Activated T-cell treated with anti-CD3 and anti-CD28 coated beads, Interleukin-2, amount 50 U/mL, for 1 hour (primary cell): ENCODE results near the gene RPL22.

Experiments
- DNase-seq: peaks from one replicate; pipeline ENCODE4 v3.0.0-alpha.2; 2020

Gene RPL22

DNA sequence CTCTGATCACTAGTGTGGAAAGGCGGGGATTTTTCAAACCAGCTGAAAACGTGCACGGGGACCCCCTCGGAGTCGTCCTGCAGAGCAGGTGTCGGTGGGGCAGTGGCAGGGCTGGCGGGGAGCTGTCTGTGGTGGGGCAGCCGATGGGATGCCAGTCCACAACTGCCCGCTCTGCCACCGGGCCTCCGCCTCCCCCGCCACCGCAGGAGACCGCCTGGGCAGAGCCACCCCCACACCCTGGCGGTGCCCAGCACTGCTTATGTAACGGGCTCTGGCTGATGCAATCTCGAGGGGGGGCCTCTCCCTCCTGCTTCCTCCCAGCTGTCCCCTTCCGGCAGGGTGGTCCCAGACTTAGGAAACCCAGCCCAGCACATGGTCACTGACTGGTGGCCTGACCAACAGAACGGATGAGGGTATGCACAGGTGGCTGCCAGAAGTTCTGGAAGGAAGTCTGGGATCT lies 28.6 kb downstream of the RPL22 start:
- no peak for DNase-seq

DNA sequence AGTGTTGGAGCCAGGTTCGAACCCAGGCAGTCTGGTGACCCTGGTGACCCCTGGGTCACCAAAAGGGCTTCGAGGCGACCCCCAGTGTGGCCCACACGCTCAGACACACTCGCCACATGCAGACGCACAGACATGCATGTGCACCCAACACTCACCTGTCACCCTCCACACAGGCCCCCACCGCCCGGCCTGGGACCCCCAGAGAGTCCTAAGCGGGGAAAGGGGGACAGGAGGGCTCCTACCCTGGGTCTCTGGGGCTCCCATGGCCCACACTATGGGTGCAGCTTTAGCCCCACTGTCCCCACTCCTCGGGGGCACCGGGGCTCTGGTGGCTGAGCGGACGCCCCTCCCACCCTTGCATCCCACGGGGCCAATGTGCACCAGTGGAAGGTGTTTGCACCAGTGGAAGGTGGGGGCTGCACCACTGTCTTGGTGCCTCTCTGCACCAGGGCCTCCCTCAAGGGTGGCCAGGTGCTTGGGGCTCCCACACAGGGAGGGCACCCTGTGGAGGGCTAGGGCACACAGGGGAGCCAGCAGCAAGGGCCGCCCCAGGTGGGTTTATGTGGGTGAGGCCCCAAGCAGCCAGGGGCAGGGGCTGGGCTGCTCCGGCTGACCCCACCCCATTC lies 29.2 kb downstream of the RPL22 start:
- DNase-seq: no peak

DNA sequence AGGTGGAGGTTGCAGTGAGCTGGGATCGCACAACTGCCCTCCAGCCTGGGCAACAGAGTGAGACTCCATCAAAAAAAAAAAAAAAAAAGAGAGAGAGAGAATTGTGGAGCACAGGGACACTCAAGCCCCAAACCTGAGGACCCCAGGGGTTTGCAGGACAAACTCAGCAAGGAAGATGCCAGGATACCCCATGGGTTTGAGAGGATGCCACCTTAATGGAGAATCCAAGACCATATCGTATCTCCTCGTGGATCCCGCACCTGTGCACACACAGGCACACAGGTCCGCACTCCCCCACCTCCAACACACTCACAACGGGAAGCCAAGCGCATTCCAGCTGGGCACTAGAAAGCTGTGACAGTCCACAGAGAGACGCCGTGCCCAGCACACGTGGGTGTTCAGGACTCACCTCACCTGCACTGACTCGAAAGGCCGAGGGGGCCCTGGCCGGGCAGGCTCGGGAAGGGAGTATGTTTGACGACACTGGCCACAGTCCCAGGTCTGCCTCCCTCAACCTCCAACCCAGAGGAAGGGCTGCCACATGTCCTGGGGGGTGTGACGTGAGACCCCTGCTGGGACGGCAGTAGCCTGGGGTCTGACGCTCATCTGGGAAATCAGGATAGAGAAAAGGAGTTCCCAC lies 30.3 kb downstream of the RPL22 start:
- no peak for DNase-seq

DNA sequence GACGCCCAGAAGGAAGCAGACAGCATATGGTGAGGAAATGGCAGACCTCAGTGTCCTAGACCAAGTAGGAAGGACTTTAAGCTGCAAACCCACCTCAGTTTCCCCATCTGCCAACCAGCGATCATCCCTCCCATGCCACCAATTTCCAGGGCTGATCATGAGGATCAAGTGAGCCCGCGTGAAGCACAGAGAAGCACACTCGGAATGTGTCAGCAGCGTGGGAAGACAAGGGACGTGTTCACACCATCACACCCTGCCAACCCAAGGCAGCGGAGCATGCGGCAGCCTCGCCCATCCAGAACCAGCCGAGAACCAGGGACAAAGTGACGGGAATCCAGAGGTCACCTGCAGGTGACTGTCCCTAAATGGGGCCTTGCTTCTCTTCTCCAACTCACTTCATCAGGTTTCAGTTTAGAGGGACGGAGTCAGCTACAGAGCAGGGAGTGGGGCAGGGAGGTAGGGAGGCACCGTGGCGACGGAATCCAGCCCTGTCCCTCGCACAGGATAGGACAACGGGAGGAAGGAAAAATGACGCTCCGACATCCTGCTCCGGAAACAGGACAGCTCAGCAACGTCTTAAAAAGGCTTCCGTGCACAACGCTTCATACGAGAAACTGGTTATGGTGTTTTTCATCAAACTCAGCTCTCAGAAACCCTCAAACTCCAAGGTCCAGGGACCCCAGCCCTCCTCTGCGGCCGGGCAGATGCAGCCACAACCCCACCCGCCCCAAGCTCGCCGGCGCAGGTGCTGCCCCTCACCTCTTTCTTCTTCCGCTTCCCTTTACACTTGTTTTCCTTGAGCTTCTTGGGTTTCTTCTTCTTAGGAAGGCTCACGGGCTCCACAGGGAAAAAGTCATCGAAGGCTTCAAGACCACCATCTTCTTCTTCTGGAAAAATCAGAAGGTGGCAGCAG lies 31.7 kb downstream of the RPL22 start:
- DNase-seq: no peak

DNA sequence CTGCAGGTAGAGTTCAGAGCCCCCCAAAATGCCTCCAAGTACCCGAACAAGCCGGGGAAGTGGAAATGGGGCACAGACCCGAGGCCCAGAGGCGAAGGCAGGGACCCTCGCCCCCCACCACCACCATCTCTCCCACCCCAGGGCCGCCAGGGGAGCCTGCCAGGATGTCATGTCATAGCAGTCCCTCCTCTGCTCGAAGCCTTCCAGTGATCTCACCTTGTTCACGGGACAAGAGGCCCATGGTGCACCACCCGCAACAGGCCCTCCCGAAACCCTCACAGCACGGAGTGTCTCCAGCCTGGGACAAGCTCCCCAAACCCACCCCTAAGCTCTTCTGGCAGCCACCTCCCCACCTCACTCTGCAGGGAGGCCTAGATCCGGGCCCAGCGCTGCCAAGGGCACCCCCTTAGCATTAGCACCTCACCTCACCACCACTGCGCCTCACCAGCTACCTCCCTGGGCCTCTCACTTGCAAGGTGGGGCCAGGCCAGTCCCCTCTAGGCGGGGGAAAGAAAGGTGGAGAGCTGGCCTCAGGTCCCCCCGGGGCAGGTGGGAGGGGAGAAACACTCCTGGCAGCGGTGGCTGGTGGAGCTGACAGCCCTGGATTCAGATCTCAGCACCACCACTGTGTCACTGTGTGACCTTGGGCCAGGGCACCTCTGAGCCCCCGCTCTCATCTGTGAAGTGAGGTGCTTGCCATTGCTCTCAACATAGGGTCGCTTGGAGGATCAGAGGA lies 32.6 kb downstream of the RPL22 start:
- DNase-seq: no peak

DNA sequence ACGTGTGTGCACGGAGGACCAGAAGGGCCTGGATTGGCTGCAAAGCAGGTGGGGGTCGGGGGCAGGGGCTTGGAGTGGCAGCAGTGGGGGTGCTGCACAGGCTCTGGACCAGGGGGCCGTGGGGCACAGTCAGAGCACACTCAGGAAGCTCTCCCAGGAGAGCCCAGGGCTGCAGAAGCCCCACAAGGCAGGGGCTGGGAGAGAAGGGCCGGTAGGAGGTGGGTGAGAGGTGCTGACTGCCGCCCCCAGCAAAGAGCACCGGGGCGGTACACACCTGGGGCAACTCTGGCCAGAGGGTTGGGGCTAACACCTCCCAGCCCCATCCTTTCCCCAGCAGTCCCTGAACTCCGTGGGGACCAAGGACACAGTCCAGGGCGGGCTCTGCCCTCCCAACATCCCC lies 33.2 kb downstream of the RPL22 start:
- no peak for DNase-seq

DNA sequence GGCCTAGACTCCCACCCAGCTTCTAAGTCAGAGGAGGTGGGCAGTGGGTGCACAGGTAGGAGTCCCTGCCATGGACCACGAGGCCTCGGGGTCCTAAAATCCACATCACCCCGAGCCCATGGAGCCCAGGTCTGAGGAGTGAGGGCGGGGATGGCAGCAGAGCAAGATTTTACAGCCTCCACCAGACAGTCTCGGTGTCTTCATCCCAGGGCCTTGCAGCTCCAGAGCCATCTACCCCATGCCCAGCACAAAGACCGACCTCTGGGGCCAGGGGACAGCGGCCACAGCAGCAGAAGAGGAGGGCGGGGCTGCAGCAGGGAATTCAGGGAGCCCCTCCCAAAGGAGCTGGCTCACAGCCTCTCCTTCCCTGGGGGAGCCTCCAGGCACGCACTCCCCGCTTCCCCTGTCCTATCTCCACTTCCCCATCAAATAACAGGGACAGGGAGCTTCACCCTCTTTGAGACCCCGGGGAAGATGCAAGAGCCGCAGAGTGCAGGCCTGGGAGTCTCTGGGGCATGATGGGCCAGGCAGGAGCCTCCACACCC lies 33.9 kb downstream of the RPL22 start:
- DNase-seq: no peak

DNA sequence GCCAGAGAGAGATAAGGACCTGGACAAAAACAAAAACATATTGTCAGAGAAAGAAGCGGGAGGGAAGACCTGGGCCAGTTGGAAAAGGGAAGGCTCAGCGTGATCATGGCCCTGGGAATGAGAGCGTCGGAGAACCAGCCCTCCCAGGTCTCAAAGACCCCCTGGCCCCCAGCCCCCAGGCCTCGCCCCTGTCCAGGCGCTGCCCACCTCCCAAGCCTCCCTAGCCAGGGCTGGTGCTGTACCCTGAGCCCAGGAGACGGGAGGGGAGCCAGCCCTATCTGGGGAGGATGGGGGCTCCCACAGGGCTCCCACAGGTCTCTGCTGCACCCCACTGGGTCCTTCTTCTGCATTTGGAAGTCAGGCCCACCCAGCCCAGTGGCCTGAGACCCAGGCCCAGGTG lies 34.4 kb downstream of the RPL22 start:
- DNase-seq: no peak

DNA sequence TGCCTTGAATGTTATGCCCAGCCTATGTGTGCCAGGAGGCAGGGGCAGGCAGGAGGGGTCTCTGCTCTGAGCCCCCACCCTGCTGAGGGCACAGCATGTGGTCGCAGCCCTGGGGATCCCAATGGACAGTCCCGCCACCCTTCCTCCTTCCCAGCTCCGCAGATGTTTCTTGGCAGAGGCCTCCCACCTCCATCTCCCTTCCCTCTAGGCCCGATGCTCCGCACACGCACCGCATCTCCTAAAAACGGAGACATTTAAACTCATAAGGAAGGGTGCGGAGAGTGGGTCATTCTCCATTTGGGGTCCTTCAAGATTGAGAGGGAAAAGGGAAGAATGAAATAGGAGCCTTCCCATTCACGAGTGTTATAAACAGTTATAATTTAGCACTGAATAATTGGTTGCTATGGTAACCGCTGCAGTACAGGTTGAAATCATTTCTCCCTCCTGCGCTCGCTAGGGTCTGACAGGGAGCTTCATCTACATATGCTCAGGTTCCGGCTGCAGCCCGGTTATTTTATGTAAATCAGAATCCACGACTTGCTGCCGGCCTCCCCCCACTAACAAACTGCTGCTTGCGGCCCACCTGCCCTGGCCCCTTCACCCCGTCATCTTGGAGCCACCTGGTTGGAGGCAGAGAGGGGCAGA lies 35.3 kb downstream of the RPL22 start:
- no peak for DNase-seq

DNA sequence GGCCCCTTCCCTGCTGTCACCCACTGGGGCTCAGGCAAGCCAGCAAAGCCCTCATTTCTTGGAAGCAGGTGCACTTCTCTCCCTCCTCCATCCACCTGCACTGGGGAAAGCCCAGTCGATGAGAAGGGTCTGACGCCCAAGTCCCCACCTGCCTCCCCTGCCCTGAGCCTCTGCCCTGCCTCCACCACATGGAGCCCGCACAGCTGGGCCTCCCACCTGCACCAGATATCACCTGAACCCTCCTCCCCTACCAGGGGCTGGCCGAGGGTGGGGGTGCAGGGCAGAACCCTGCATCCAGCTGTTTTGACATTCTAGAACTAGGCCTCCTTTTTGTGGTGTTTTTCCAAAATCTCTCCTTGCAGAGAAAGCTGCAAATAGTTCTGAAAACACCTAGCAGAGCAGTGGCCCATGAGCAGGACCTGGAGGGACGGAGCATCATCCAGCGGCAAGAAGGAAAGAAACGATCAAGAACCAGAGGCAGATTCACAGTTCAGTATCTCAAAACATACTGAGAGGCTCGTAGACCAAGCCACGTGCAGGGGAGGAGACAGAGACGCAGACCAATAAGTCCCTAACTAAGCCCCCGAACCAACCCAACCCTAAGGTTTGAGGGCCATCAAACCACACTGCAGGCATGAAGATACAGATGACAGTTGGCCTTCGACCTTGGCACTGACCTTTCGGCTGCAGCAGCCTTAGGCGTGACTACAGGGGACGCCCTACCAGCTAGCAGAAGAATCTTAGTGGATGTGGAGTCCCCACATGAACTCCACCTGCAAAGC lies 36.0 kb downstream of the RPL22 start:
- no peak for DNase-seq

DNA sequence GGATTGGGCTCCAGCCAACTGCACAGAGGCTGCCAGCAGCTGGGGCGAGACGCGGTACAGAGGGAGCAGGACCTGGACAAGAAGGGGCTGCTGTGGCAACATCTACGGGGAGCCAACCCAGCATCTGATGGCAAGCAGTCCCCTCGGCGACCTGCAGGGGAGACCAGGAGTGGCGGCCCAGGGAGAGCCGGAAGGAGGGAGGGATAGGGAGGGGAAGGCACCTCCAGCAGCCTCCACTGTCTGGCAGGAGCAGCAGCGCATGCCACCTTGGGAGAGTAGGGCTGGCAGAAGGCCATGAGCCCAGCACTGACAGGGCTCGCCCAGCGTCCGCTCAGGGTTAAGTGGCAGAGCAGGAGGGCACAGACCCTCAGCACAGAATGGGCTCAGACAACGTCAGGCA lies 36.6 kb downstream of the RPL22 start:
- no peak for DNase-seq

DNA sequence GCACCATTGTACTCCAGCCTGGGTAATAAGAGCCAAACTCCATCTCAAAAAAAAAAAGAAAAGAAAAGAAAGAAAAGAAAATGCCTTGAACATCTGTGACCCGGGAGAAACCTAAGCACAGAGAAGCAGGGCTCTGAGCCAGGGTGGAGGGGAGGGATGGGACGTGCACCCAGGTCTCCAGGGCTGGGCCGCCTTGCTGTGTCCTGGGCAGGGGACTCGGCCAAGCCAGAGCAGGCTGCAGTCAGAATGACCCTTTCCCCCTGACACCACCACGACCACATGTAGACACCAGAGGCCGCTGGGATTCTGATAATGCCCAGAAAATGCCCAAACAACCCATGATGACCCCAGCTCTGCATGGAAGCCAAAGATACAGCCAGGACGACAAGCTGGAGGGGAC lies 37.1 kb downstream of the RPL22 start:
- DNase-seq: no peak

DNA sequence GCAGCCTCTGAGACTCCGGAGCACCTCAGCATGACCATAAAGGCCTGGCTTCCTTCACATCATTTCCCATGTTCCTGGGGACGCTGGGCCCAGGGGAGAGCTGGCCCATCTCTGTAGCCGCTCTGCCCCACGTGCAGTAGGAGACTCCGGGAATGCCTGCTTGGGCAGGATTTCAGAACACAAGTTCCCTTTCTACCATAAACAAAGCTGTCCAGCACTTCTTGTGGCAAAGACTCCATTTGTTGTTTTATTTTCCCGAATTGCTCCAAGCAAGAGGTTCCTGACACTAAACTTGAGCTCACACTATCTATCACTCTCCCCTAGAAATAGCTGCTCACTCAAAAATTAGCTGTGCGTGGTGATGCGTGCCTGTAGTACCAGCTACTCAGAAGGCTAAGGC lies 41.2 kb downstream of the RPL22 start:
- no peak for DNase-seq

DNA sequence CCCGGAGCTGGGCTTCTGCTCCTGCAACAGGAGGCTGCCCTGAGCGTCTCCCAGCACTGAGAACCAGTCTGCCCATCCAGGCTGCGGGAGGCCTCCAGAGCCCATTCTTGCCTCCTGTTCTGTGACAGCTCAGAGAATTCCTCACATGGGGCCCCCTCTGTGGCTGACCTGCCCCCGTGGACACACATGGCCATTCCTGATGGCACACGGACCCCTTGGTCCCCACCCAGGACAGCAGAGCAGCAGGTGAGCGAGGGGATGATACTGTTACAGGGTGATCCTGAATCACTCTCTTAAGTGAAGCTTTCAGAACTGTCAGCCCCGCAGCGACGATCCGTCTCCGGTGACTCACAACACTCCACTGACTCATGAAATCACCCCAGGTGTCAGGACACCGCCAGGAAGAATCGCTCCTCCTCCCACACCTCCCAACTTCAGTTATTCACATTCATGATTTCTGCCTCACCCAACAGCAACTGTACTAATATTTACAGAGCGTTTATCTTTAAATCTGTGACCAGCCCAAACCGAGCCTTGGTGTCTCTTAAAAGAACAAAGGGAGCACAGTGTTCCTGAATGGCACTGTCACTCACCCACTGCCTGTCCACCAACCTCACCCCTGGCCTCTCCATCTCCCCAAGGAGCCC lies 41.7 kb downstream of the RPL22 start:
- no peak for DNase-seq

DNA sequence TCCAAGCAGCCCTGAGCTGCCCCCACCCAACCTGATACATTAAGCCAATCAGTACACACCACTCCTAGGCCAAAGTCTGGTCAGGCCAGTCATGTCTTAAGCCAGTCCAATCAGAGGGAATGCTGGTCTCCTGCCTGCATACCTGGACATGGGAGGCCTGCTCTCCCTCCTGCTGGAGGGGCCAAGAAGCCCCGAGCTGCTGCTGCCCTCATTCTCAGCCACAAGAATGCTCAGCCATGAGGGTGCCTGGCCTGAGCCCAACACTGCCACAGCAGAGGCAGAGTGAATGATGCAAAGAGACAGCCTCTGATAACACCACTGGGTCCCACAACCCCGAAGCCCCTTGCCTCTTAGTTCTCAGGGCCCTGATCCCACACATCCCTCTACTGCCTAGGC lies 42.3 kb downstream of the RPL22 start:
- DNase-seq: no peak

DNA sequence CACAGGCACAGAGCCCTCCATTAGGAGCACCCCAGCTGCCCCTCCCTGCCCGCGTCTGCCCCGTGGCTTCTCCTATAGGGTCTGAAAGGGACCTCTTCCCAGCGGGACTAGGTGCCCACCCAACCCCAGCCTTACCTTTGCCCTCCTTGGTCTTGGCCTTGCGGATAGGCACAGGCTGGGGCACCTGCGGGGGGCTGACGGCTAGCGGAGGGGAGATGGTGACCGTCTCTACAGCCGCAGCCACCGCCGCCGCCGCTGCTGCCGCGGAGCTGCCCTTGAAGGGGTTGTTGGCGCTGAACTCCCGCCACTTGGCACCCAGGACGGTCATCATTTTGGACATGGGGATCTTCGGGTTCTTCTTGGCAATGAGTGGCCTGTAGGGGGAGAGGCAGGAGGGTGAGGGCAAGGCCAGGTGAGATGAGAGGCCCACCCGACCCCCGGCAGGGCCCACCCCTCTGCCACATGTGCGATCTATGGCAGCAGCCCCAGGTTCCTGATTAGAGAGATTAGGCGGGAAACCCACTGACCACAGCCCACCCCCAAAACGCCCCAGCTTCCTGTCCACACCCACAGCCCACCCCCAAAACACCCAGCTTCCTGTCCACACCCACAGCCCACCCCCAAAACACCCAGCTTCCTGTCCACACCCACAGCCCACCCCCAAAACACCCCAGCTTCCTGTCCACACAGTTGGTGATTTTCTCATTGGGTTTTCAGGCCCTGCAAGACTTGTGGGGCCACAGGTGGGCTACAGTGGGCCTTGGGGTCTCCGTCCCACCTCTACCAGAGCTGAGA lies 44.7 kb downstream of the RPL22 start:
- DNase-seq: no peak

DNA sequence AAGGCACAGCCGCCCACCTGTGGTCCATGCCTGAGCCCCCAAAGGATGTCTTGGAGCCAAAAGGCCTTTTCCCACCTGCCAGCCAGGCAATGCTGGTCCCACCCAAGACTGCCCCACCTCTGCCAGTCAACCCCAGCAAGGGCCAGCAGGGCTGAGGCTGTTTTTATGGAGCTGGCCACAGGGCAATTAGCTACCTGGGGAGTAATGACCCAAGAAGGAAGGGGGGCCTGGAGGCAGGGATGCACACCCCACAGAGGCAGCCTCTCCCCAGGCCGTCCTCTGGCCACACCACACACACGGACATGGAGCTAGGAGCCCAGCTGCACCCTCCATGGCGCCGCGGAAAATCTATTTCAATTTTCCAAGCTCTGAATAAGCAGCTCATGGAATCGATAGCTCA lies 46.5 kb downstream of the RPL22 start:
- no peak for DNase-seq

DNA sequence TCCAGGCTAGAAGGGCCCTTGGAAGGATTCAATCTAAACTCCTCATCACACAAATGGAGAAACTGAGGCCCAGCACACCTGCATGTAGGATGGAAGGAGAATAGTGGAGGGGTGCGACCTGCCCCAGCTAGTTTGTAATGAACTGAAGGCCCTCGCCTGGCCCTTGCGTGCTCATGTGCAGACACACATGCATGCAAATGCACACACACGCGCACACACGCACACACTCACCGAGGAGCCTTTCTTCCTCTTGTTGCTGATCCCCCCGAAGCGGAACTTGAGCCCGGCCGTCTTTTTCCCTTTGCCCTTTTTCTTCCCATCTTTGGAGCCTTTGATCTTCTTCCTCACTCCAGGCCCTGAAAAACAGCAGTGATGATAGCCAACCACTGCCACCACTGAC lies 47.2 kb downstream of the RPL22 start:
- no peak for DNase-seq

DNA sequence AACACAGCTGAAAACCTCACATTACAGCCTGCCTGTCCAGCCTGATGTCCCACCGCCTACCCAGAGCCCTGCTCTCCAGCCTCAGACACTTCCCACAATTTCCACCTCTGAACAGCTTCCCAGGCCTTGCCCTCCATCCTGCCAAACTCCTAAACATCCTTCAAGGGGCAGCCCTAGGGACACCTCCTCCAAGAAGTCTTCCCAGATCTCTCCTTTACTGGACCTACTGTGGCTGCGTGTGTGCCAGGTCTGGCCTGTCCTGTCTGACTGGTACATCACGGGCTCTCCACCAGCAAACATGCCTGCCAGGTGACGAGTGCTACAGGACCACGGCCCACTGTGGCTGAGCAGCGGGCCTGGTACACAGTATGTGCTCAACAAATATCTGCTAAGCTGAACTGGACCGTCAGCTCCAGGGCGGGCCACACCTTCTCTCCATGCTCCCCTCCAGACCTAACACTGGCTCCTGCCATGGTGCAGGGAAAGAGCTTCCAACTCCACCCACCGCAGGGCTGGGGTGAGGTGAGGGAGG lies 48.0 kb downstream of the RPL22 start:
- no peak for DNase-seq
